ENCODE measurements around the gene ATP9B.

- no peak for TF ChIP-seq CTCF (conservative IDR thresholded peaks at IDR 0.05)
- no peak for TF ChIP-seq EZH2 (IDR thresholded peaks at IDR 0.05; ENCODE audit: low read depth)
These were observed 1.6 kb upstream of the ATP9B start for GRCh38 chr18:79067611-79068010.

Measured in PC-9 (cell line).